ENCODE measurements around the gene CTSE. TPM values are rescaled to one million over a fixed set of nuclear protein-coding genes. Genes with fewer than 3 reads are reported as not detected.

Gene CTSE
- total and polyA plus RNA-seq, 2 of the 13 experiments (the other 11 are each of a cell fraction or from before 2014, with no cell fraction given), result 0.50 to 0.69 TPM

GRCh38 chr1:206059355-206059915 is 35.7 kb upstream of the CTSE start:
- FAIRE-seq (no peak), DNase-seq (ENCODE audit: low spot score) (no peak), ATAC-seq (no peak)
- H3K36me3 ChIP-seq (replicated peaks in 1 of 2; ENCODE audit: control insufficient read depth in 1 of 2, insufficient read depth in 2 of 2, low read length in 2 of 2), result peaks cover 6 to 31% of the 10 kb centered on the region in 2 experiments
- H3K4me3 ChIP-seq (replicated peaks in 1 of 3; ENCODE audit: insufficient read depth in 1 of 3, low read depth in 2 of 3, low read length in 3 of 3), result no peak overlapping the region
- no peaks in the 10 kb centered on the region for H4K20me1 ChIP-seq (ENCODE audit: insufficient read depth, low read length)
- no peaks in the 10 kb centered on the region for H3K27me3 ChIP-seq (ENCODE audit: control insufficient read depth in 1 of 2, insufficient read depth in 2 of 2, low read length in 2 of 2)
- no peak overlapping the region for H2AFZ ChIP-seq (ENCODE audit: low read length)
- no peak overlapping the region for H3K4me2 ChIP-seq (ENCODE audit: low read depth, low read length)
- H3K4me1 ChIP-seq (ENCODE audit: insufficient read depth, low read length), result peaks cover 38% of the 10 kb centered on the region
- CTCF ChIA-PET (ENCODE audit: low intra/inter-chr PET ratio, low total read pairs), result no interaction called here
- H3K79me2 ChIP-seq (ENCODE audit: insufficient read depth, low read length), result peaks cover 33% of the 10 kb centered on the region
- intact Hi-C loops (cut with micrococcal nuclease; ENCODE audit: unreplicated experiment) (no loop called here), in situ Hi-C loops (cut with HindIII; ENCODE audit: extremely low pct_ligation_motif_present, low pct_unique_long_range_greater_than_20kb) (no loop called here)
- no peak overlapping the region for H3K9ac ChIP-seq (ENCODE audit: insufficient read depth, low read depth, low read length)
- H3K27ac ChIP-seq (ENCODE audit: extremely low read length, insufficient read depth, low read length), result no peak overlapping the region
- no TSS peak for BruUV-seq (replicated peaks)
- POLR2A ChIA-PET, result interaction anchor here (1.5 kb wide), 1 partner anchor 11 kb away, joined by 3 read pairs; no protein-coding TSS in a partner anchor
- no peaks in the 10 kb centered on the region for H3K9me3 ChIP-seq (ENCODE audit: low read length)
- 84% methylated on average over 3 of the region's 3 CpGs for WGBS (ENCODE audit: low lambda C conversion rate)
- TF ChIP-seq ZNF276 (CRISPR knock-in tag; IDR thresholded peaks at IDR 0.05; ENCODE audit: low read depth) (no peak), ADNP (CRISPR knock-in tag; IDR thresholded peaks at IDR 0.05) (no peak), ZNF740 (CRISPR knock-in tag; IDR thresholded peaks at IDR 0.05) (no peak), PHF20 (CRISPR knock-in tag; IDR thresholded peaks at IDR 0.05) (no peak), ZC3H13 (CRISPR knock-in tag; IDR thresholded peaks at IDR 0.05) (no peak), ZNF143 (CRISPR knock-in tag; IDR thresholded peaks at IDR 0.05) (no peak), ZNF431 (CRISPR knock-in tag; IDR thresholded peaks at IDR 0.05; ENCODE audit: borderline replicate concordance, low read depth) (no peak), ZNF816 (CRISPR knock-in tag; IDR thresholded peaks at IDR 0.05; ENCODE audit: borderline replicate concordance) (no peak)
- TF ChIP-seq, protein P1, sequence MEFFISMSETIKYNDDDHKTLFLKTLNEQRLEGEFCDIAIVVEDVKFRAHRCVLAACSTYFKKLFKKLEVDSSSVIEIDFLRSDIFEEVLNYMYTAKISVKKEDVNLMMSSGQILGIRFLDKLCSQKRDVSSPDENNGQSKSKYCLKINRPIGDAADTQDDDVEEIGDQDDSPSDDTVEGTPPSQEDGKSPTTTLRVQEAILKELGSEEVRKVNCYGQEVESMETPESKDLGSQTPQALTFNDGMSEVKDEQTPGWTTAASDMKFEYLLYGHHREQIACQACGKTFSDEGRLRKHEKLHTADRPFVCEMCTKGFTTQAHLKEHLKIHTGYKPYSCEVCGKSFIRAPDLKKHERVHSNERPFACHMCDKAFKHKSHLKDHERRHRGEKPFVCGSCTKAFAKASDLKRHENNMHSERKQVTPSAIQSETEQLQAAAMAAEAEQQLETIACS (CRISPR knock-in tag; IDR thresholded peaks at IDR 0.05), result no peak

Data from HepG2 (cell line).